IPS DF 4.7 (cell line): ENCODE measurements around the gene HCFC1.

Source experiments
- DNase-seq: peaks from one replicate; pipeline ENCODE4 v3.0.0-alpha.2; 2013; ENCODE audit warnings: low spot score; ENCODE audit errors: extremely low read depth

HCFC1 gene

GRCh38 chrX:153958605-153959004, 13.0 kb downstream of the HCFC1 start:
- DNase-seq: no peak

- no peak for DNase-seq
Observed at GRCh38 chrX:153957224-153957623, 14.4 kb downstream of the HCFC1 start.

GRCh38 chrX:153956044-153956907, 15.3 kb downstream of the HCFC1 start:
- DNase-seq: no peak

- no peak for DNase-seq
Observed at GRCh38 chrX:153955228-153955732, 16.3 kb downstream of the HCFC1 start.

- no peak for DNase-seq
Observed at GRCh38 chrX:153954558-153955227, 16.9 kb downstream of the HCFC1 start.

- no peak for DNase-seq
Observed at GRCh38 chrX:153953892-153954557, 17.6 kb downstream of the HCFC1 start.

- DNase-seq: no peak
Observed at GRCh38 chrX:153953342-153953830, 18.2 kb downstream of the HCFC1 start.

GRCh38 chrX:153952373-153953026, 19.1 kb downstream of the HCFC1 start:
- no peak for DNase-seq

GRCh38 chrX:153951683-153952372, 19.8 kb downstream of the HCFC1 start:
- no peak for DNase-seq

- no peak for DNase-seq
Observed at GRCh38 chrX:153950127-153950526, 21.5 kb downstream of the HCFC1 start.

GRCh38 chrX:153948847-153949805, 22.5 kb downstream of the HCFC1 start:
- DNase-seq: no peak

- no peak for DNase-seq
Observed at GRCh38 chrX:153948002-153948466, 23.6 kb downstream of the HCFC1 start.

- DNase-seq: no peak
Observed at GRCh38 chrX:153947009-153947769, 24.4 kb downstream of the HCFC1 start.

- DNase-seq: no peak
Observed at GRCh38 chrX:153945956-153946943, 25.4 kb downstream of the HCFC1 start.

GRCh38 chrX:153944800-153945150, 26.8 kb downstream of the HCFC1 start:
- DNase-seq: no peak

GRCh38 chrX:153944140-153944799, 27.3 kb downstream of the HCFC1 start, which contains the start of gene RENBP:
Gene RENBP (minus strand): TSS chrX:153944643. CDS start chrX:153944610, 33 bp downstream.
- DNase-seq: no peak
